Smooth muscle cell (in vitro differentiated cells): Measurements from ENCODE around the gene NEDD4L. TPM values are rescaled to one million over a fixed set of nuclear protein-coding genes. Genes with fewer than 3 reads are reported as not detected.

Experiments
- DNase-seq: peaks from one replicate; lab custom pipeline; 2025; ENCODE audit not compliant: unreplicated experiment; lab: John Stamatoyannopoulos, UW
- H2AFZ ChIP-seq: fragments of 200-600 bp; sonication (generic); 2 replicates; pipeline ENCODE4 v1.6.0; 2016; ENCODE audit warnings: antibody characterized with exemption, low read depth, mild to moderate bottlenecking
- H3F3A ChIP-seq: fragments of 200-600 bp; sonication (generic); 2 replicates; pipeline ENCODE4 v1.6.0; 2017; ENCODE audit warnings: antibody characterized with exemption, low read depth
- H3K27ac ChIP-seq: fragments of 200-600 bp; sonication (generic); 2 replicates; pipeline ENCODE4 v1.5.1; 2016; ENCODE audit warnings: low read depth, mild to moderate bottlenecking
- H3K27me3 ChIP-seq: fragments of 200-600 bp; sonication (generic); 2 replicates; pipeline ENCODE4 v1.6.1; 2016; ENCODE audit warnings: low read depth, mild to moderate bottlenecking
- H3K36me3 ChIP-seq: fragments of 200-600 bp; sonication (generic); 2 replicates; pipeline ENCODE4 v1.5.1; 2016; ENCODE audit warnings: low read depth
- H3K4me1 ChIP-seq: fragments of 200-600 bp; sonication (generic); 2 replicates; pipeline ENCODE4 v1.5.1; 2016; ENCODE audit warnings: low read depth
- H3K4me2 ChIP-seq: fragments of 200-600 bp; sonication (generic); 2 replicates; pipeline ENCODE4 v1.6.0; 2016; ENCODE audit warnings: mild to moderate bottlenecking
- H3K4me3 ChIP-seq: fragments of 200-600 bp; sonication (generic); 2 replicates; pipeline ENCODE4 v1.5.1; 2016; ENCODE audit warnings: mild to moderate bottlenecking
- H3K79me2 ChIP-seq: fragments of 200-600 bp; sonication (generic); 2 replicates; pipeline ENCODE4 v1.6.0; 2016; ENCODE audit warnings: low read depth, mild to moderate bottlenecking
- H3K9ac ChIP-seq: fragments of 200-600 bp; sonication (generic); 2 replicates; pipeline ENCODE4 v1.6.0; 2016; ENCODE audit warnings: low read depth
- H3K9me3 ChIP-seq: fragments of 200-600 bp; sonication (generic); replicated peaks from 2 replicates; pipeline ENCODE4 v1.5.1; 2016; ENCODE audit warnings: low read depth
- H4K20me1 ChIP-seq: fragments of 200-600 bp; sonication (generic); 2 replicates; pipeline ENCODE4 v1.6.0; 2016; ENCODE audit warnings: low read depth
- WGBS: methylation state at CpG from one replicate; pipeline ENCODE4 v1.1.7; 2016; ENCODE audit warnings: low lambda C conversion rate; 5-methylcytosine and 5-hydroxymethylcytosine counted together
- polyA plus RNA-seq: library from polyadenylated mRNA; unstranded; fragments of >200 nt; fragmentation: Nextera tagmentation; extraction: Ambion mirVana; gene quantifications from 2 replicates; pipeline ENCODE4 v1.2.1, GENCODE V29; 2016
- total RNA-seq: library from RNA; depleted of rRNA; stranded (reverse); fragments of >200 nt; gene quantifications from 2 replicates; pipeline ENCODE4 v1.2.3, GENCODE V29; 2014
- TF ChIP-seq, protein P1 (sequence below): fragments of 200-600 bp; sonication (generic); IDR thresholded peaks from 2 replicates; pipeline ENCODE4 v1.5.1; 2017; ENCODE audit warnings: borderline replicate concordance, mild to moderate bottlenecking, antibody characterized with exemption; ENCODE audit not compliant: insufficient read depth, poor library complexity, severe bottlenecking

Gene NEDD4L
- total and polyA plus RNA-seq, 2 experiments from 2014 or later, result 8.7 to 41.3 TPM

DNA sequence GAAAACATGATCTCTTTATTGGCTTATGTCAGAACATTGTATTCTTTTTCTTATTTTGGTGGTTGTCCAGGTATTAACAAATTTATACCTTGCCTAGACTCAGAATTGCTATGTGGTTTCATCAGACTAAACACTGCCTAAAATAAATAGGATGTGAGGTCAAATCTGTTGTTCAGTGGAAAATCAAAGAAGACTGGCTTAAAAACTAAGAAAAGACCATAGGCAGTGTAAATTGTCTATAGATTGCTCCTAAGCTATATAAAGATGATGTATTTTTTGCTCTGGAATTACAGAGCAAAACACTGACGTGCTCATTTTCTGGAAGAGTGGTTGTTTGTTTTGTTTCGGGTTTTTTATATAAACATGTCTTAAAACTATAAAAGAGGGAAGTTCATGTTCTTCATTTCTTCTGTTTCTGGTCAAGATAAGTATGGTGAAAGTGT lies 318.8 kb downstream of the NEDD4L start:
- Histone ChIP-seq H3K79me2 (no peaks in the 10 kb centered on the region), H3K27me3 (no peaks in the 10 kb centered on the region), H2AFZ (peak overlapping the region; percentile 12), H3K27ac (peak overlapping the region; percentile 97), H3K4me3 (no peak overlapping the region), H3K4me2 (peak overlapping the region; percentile 58), H3F3A (peaks cover 34% of the 10 kb centered on the region), H3K36me3 (no peaks in the 10 kb centered on the region), H3K4me1 (peaks cover 34% of the 10 kb centered on the region), H4K20me1 (no peaks in the 10 kb centered on the region), H3K9me3 (no peaks in the 10 kb centered on the region), H3K9ac (peak overlapping the region; percentile 84)
- TF ChIP-seq, protein P1, sequence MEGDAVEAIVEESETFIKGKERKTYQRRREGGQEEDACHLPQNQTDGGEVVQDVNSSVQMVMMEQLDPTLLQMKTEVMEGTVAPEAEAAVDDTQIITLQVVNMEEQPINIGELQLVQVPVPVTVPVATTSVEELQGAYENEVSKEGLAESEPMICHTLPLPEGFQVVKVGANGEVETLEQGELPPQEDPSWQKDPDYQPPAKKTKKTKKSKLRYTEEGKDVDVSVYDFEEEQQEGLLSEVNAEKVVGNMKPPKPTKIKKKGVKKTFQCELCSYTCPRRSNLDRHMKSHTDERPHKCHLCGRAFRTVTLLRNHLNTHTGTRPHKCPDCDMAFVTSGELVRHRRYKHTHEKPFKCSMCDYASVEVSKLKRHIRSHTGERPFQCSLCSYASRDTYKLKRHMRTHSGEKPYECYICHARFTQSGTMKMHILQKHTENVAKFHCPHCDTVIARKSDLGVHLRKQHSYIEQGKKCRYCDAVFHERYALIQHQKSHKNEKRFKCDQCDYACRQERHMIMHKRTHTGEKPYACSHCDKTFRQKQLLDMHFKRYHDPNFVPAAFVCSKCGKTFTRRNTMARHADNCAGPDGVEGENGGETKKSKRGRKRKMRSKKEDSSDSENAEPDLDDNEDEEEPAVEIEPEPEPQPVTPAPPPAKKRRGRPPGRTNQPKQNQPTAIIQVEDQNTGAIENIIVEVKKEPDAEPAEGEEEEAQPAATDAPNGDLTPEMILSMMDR, result no peak
- DNase-seq, result no peak
- WGBS, result 23% methylated on average over 2 of the region's 2 CpGs

DNA sequence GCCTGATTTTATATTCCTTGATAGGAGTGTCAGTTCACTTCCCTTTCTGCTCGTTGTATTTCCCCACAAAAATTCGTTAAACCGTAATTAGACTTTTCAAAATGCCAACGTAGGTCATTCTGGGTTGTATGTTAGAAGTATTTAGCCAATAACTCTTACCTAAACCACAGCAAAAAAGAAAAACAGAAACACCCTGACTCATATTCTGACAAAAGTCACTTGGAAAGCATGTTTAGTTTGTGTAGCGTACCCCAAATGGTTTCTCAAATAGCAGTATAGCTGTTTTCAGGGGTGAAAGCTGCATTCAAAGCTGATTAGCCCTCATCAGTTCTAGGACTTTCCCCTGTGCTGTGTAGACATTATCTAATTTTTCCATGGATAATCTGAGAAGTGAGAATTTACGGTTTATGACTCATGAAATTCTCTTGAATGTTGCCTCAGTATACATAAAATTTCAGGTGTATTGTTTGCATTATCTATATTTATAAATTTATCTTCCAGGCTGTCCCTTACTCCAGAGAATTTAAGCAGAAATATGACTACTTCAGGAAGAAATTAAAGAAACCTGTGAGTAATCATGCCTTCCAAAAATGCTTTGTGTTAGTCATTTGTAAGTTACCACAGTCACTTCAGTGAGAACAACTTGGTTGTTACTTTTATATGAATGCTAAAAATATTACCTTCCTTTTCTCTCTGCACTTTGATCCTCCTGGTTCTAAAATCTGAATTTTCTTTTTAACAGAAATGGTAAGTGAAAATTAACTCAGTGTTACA lies 319.9 kb downstream of the NEDD4L start:
- H3K27ac ChIP-seq, result peak overlapping the region; percentile 97
- DNase-seq, result no peak
- WGBS, result 60% methylated on average over 6 of the region's 6 CpGs

DNA sequence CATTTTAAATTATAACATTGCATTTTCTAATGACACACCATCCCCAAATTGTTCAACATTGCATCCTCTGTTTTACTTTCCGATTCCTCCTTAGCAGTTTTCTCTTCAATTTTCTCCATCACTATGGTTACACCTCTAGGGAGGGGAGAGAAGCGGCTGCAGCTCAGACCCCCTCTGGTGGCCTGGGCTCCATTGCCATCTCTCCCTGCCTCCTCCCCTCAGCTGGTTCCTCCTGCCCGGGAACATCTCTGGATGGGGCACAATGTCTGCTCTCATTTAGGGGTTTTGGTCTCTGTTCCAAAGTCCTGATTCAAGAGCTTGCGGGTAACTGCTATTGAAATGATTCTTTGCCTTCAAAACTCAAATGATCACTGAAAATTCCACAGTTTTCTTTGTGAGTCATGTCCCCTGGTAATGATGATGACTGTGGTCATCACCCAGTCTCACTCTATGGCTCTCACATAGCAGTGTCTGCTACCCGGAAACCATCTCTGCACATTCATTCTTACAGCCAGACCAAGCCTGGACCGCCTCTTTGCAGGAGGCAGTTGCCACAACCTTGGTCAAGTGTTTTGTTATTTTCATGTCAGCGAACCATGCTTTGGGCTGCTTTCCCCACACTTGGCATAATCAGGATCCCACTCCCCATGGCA lies 321.0 kb downstream of the NEDD4L start:
- Histone ChIP-seq H3K27ac (peak overlapping the region; percentile 97), H3K4me3 (no peak overlapping the region), H3K4me2 (peak overlapping the region; percentile 58), H3K79me2 (no peaks in the 10 kb centered on the region), H4K20me1 (no peaks in the 10 kb centered on the region), H3K9me3 (no peaks in the 10 kb centered on the region), H3K36me3 (no peaks in the 10 kb centered on the region), H3K9ac (peak overlapping the region; percentile 84), H3K4me1 (peaks cover 29% of the 10 kb centered on the region), H2AFZ (no peak overlapping the region), H3F3A (peaks cover 30% of the 10 kb centered on the region), H3K27me3 (no peaks in the 10 kb centered on the region)
- 64% methylated on average over 7 of the region's 7 CpGs for WGBS
- no peak for DNase-seq
- TF ChIP-seq, protein P1, result no peak

More for the DNA sequence above, 319.9 kb downstream of the NEDD4L start:
- no peaks in the 10 kb centered on the region for H3K79me2 ChIP-seq
- no peaks in the 10 kb centered on the region for H3K9me3 ChIP-seq
- H3F3A ChIP-seq, result peaks cover 34% of the 10 kb centered on the region
- H4K20me1 ChIP-seq, result no peaks in the 10 kb centered on the region
- H3K4me3 ChIP-seq, result no peak overlapping the region
- TF ChIP-seq, protein P1, result no peak
- H3K4me1 ChIP-seq, result peaks cover 29% of the 10 kb centered on the region
- H3K4me2 ChIP-seq, result peak overlapping the region; percentile 58
- H3K9ac ChIP-seq, result peak overlapping the region; percentile 84
- no peaks in the 10 kb centered on the region for H3K27me3 ChIP-seq
- no peaks in the 10 kb centered on the region for H3K36me3 ChIP-seq
- no peak overlapping the region for H2AFZ ChIP-seq
